ENCODE results near the gene SHC3. TPM values are rescaled to one million over a fixed set of nuclear protein-coding genes. Genes with fewer than 3 reads are reported as not detected.
A peak's percentile ranks its signal among the peaks of the same experiment; 100 is the strongest.

Gene SHC3
- total RNA-seq, 2 donors from 2014 or later = 0.95 to 1.3 TPM

DNA sequence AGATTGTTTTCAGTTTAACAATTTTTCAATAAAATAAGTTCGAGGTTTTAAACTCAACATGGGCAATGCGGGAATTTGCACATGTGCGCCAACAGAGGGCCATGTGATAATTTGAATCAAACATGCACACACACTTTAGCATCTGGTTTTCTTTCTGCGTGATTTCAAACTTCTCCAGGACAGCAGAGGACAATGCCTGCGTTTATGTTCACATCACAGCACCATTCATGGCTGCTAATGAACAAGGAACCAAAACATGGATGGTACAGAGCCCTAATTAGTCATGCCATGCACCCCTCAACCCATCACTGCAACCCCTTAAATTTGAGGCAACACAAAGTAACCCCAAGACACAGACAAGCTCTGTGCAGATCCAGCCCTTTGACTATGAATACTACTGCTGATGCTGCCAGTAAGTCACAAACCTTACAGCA is 2.8 kb downstream of the SHC3 start:
- Mint-ChIP-seq H3K27me3 (ENCODE audit: insufficient read depth) (peaks cover 24% of the 10 kb centered on the region), H3K4me3 (no peak overlapping the region), H3K9me3 (no peaks in the 10 kb centered on the region), H3K4me1 (peaks cover 33% of the 10 kb centered on the region), H3K27ac (no peak overlapping the region), H3K36me3 (ENCODE audit: low read depth) (no peaks in the 10 kb centered on the region)
- TF ChIP-seq, protein P1, sequence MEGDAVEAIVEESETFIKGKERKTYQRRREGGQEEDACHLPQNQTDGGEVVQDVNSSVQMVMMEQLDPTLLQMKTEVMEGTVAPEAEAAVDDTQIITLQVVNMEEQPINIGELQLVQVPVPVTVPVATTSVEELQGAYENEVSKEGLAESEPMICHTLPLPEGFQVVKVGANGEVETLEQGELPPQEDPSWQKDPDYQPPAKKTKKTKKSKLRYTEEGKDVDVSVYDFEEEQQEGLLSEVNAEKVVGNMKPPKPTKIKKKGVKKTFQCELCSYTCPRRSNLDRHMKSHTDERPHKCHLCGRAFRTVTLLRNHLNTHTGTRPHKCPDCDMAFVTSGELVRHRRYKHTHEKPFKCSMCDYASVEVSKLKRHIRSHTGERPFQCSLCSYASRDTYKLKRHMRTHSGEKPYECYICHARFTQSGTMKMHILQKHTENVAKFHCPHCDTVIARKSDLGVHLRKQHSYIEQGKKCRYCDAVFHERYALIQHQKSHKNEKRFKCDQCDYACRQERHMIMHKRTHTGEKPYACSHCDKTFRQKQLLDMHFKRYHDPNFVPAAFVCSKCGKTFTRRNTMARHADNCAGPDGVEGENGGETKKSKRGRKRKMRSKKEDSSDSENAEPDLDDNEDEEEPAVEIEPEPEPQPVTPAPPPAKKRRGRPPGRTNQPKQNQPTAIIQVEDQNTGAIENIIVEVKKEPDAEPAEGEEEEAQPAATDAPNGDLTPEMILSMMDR (conservative IDR thresholded peaks at IDR 0.05) = no peak
- no peak overlapping the region for H3K4me3 ChIP-seq (ENCODE audit: low read length)
- H3K36me3 ChIP-seq (ENCODE audit: control insufficient read depth, insufficient read depth, low read length) = no peaks in the 10 kb centered on the region
- H3K27ac ChIP-seq (ENCODE audit: low read depth, low read length) = peak overlapping the region; percentile 29
- 87 to 89% methylated on average over 3 to 5 of the region's 5 CpGs for WGBS, 2 experiments (ENCODE audit: insufficient coverage in 1 of 2, insufficient read length in 1 of 2)
- DNase-seq = no peak
- no peak overlapping the region for H3K9ac ChIP-seq (ENCODE audit: extremely low read depth, low read length, poor library complexity, severe bottlenecking)
- no peaks in the 10 kb centered on the region for H3K9me3 ChIP-seq (ENCODE audit: control insufficient read depth, low read length)
- H3K27me3 ChIP-seq (ENCODE audit: control insufficient read depth, insufficient read depth, low read length, poor library complexity, severe bottlenecking) = peaks cover 38% of the 10 kb centered on the region
- peaks cover 11% of the 10 kb centered on the region for H3K4me1 ChIP-seq (ENCODE audit: control insufficient read depth, insufficient read depth, low read length)

DNA sequence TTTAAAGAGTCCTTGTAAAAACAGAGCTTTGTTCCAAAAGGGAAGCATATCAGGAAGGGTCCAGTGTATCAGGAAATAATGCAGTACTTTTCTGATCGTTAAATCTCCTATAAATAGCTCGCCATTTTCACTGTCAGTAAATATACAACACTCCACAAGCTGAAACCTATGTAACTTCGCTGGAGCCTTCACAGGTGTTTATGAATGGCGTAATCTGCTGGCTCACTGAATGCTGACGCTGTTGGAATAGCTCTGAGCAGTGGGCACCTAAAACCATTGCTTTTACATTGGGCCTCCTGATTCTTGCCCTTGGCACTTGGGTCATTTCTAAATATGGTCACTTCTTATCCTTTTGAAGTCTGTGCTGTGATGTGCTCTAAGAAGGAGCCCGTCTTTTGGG is 4.3 kb downstream of the SHC3 start:
- no peaks in the 10 kb centered on the region for H3K36me3 Mint-ChIP-seq (ENCODE audit: low read depth)
- H3K36me3 ChIP-seq (ENCODE audit: control insufficient read depth, insufficient read depth, low read length) = no peaks in the 10 kb centered on the region
- DNase-seq = no peak
- H3K27me3 ChIP-seq (ENCODE audit: control insufficient read depth, insufficient read depth, low read length, poor library complexity, severe bottlenecking) = peaks cover 35% of the 10 kb centered on the region
- TF ChIP-seq, protein P1 (conservative IDR thresholded peaks at IDR 0.05) = no peak
- H3K4me1 Mint-ChIP-seq = peaks cover 19% of the 10 kb centered on the region
- 90 to 91% methylated on average over 6 of the region's 6 CpGs for WGBS, 2 experiments (ENCODE audit: insufficient coverage in 1 of 2, insufficient read length in 1 of 2)
- H3K27me3 Mint-ChIP-seq (ENCODE audit: insufficient read depth) = peaks cover 24% of the 10 kb centered on the region
- H3K27ac ChIP-seq (ENCODE audit: low read depth, low read length) = no peak overlapping the region
- H3K9ac ChIP-seq (ENCODE audit: extremely low read depth, low read length, poor library complexity, severe bottlenecking) = no peak overlapping the region
- no peaks in the 10 kb centered on the region for H3K9me3 Mint-ChIP-seq
- H3K4me1 ChIP-seq (ENCODE audit: control insufficient read depth, insufficient read depth, low read length) = peaks cover 2% of the 10 kb centered on the region
- no peak overlapping the region for H3K27ac Mint-ChIP-seq
- no peak overlapping the region for H3K4me3 ChIP-seq (ENCODE audit: low read length)
- no peaks in the 10 kb centered on the region for H3K9me3 ChIP-seq (ENCODE audit: control insufficient read depth, low read length)
- H3K4me3 Mint-ChIP-seq = no peak overlapping the region

DNA sequence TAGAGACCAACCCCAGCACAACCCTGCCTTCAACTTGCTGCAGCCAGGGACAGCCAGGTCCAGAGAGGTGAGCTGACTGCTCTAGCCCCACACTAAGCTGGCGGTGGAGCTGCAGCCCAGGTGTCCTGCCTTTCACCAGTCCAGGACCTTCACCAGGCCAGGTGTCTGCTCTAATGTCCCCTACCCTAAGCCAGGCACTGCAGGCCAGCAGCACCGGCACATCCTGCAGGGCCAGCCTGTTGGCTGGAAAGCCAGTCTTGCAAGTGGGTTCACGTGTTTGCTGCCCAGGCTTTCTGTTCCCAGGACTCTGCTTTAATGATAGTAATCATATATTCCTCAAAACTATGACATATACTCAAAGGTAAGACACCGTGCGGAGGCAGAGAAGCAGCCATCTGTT is 5.5 kb downstream of the SHC3 start:
- Mint-ChIP-seq H3K36me3 (ENCODE audit: low read depth) (no peaks in the 10 kb centered on the region), H3K9me3 (no peaks in the 10 kb centered on the region), H3K4me3 (no peak overlapping the region), H3K27me3 (ENCODE audit: insufficient read depth) (peaks cover 19% of the 10 kb centered on the region), H3K27ac (no peak overlapping the region), H3K4me1 (peaks cover 13% of the 10 kb centered on the region)
- H3K4me3 ChIP-seq (ENCODE audit: low read length) = no peak overlapping the region
- WGBS, 2 experiments (ENCODE audit: insufficient coverage in 1 of 2, insufficient read length in 1 of 2) = 96 to 100% methylated on average over 3 to 5 of the region's 5 CpGs
- no peaks in the 10 kb centered on the region for H3K4me1 ChIP-seq (ENCODE audit: control insufficient read depth, insufficient read depth, low read length)
- DNase-seq = no peak
- H3K36me3 ChIP-seq (ENCODE audit: control insufficient read depth, insufficient read depth, low read length) = no peaks in the 10 kb centered on the region
- peaks cover 23% of the 10 kb centered on the region for H3K27me3 ChIP-seq (ENCODE audit: control insufficient read depth, insufficient read depth, low read length, poor library complexity, severe bottlenecking)
- H3K9me3 ChIP-seq (ENCODE audit: control insufficient read depth, low read length) = no peaks in the 10 kb centered on the region
- no peak overlapping the region for H3K9ac ChIP-seq (ENCODE audit: extremely low read depth, low read length, poor library complexity, severe bottlenecking)
- no peak overlapping the region for H3K27ac ChIP-seq (ENCODE audit: low read depth, low read length)
- TF ChIP-seq, protein P1 (conservative IDR thresholded peaks at IDR 0.05) = no peak
